ENCODE data around the gene ELMO3. TPM values are rescaled to one million over a fixed set of nuclear protein-coding genes. Genes with fewer than 3 reads are reported as not detected.
A peak's percentile ranks its signal among the peaks of the same experiment; 100 is the strongest.

The ELMO3 gene
- total RNA-seq, 1 experiment from 2014 or later: 2.0 TPM

GRCh38 chr16:67192781-67193361, 6.1 kb upstream of the ELMO3 start:
- POLR2A ChIA-PET: interaction anchor here (0.6 kb wide), 1 partner anchor 235 kb away, joined by 4 read pairs; no protein-coding TSS in a partner anchor
- no peak for ATAC-seq
- CTCF ChIA-PET: interaction anchor here (0.6 kb wide), 1 partner anchor 175 kb away, joined by 3 read pairs; no protein-coding TSS in a partner anchor

GRCh38 chr16:67193536-67193935, 5.4 kb upstream of the ELMO3 start:
- no peaks in the 10 kb centered on the region for H3K9me3 ChIP-seq (ENCODE audit: control insufficient read depth, insufficient read depth, low read depth, low read length)

More at GRCh38 chr16:67192781-67193361, 6.1 kb upstream of the ELMO3 start:
- in situ Hi-C loops (cut with HindIII; ENCODE audit: low pct_unique_long_range_greater_than_20kb, low sequenced_read_pairs): no loop called here
- DNase-seq (ENCODE audit: low read depth, low spot score): no peak
- intact Hi-C loops (cut with micrococcal nuclease; ENCODE audit: unreplicated experiment): no loop called here
- peaks cover 20% of the 10 kb centered on the region for H3K4me1 ChIP-seq (ENCODE audit: control insufficient read depth, insufficient read depth, low read length)
- no peaks in the 10 kb centered on the region for H3K9me3 ChIP-seq (ENCODE audit: control insufficient read depth, insufficient read depth, low read depth, low read length)
- no peak for TF ChIP-seq POLR2AphosphoS5 (IDR thresholded peaks at IDR 0.05; ENCODE audit: low read depth, low read length)
- no peak for TF ChIP-seq REST (IDR thresholded peaks at IDR 0.05; ENCODE audit: insufficient read depth in 1 of 2, low read depth in 2 of 2, low read length in 1 of 2)
- TF ChIP-seq CTCF (IDR thresholded peaks at IDR 0.05): no peak
- no peak for TF ChIP-seq SIN3A (IDR thresholded peaks at IDR 0.05; ENCODE audit: borderline replicate concordance, insufficient read depth, low read depth, low read length)
- TF ChIP-seq TCF7L2 (IDR thresholded peaks at IDR 0.05; ENCODE audit: low read depth, low read length): no peak
- TSS peak; percentile 76 for BruUV-seq (replicated peaks)
- H3K36me3 ChIP-seq (ENCODE audit: control insufficient read depth, insufficient read depth, low read length): peaks cover 17% of the 10 kb centered on the region
- H3K27ac ChIP-seq (ENCODE audit: low read length): peak overlapping the region; percentile 92
- no peaks in the 10 kb centered on the region for H3K27me3 ChIP-seq (ENCODE audit: control insufficient read depth, insufficient read depth, low read length)
- H3K4me3 ChIP-seq (ENCODE audit: low read depth in 2 of 2, low read length in 2 of 2): peak overlapping the region; percentile 96 to 98

More at GRCh38 chr16:67193536-67193935, 5.4 kb upstream of the ELMO3 start:
- peaks cover 17% of the 10 kb centered on the region for H3K36me3 ChIP-seq (ENCODE audit: control insufficient read depth, insufficient read depth, low read length)
- H3K27me3 ChIP-seq (ENCODE audit: control insufficient read depth, insufficient read depth, low read length): no peaks in the 10 kb centered on the region
- DNase-seq (ENCODE audit: low read depth, low spot score): no peak
- POLR2A ChIA-PET: no interaction called here
- in situ Hi-C loops (cut with HindIII; ENCODE audit: low pct_unique_long_range_greater_than_20kb, low sequenced_read_pairs): no loop called here
- no peak for TF ChIP-seq REST (IDR thresholded peaks at IDR 0.05; ENCODE audit: insufficient read depth in 1 of 2, low read depth in 2 of 2, low read length in 1 of 2)
- TF ChIP-seq TCF7L2 (IDR thresholded peaks at IDR 0.05; ENCODE audit: low read depth, low read length): no peak
- TF ChIP-seq SIN3A (IDR thresholded peaks at IDR 0.05; ENCODE audit: borderline replicate concordance, insufficient read depth, low read depth, low read length): no peak
- TF ChIP-seq CTCF (IDR thresholded peaks at IDR 0.05): no peak
- no peak for TF ChIP-seq POLR2AphosphoS5 (IDR thresholded peaks at IDR 0.05; ENCODE audit: low read depth, low read length)
- BruUV-seq (replicated peaks): no TSS peak
- H3K27ac ChIP-seq (ENCODE audit: low read length): peak overlapping the region; percentile 92; the same call in 1 of the 2 replicates
- H3K4me1 ChIP-seq (ENCODE audit: control insufficient read depth, insufficient read depth, low read length): peaks cover 23% of the 10 kb centered on the region
- CTCF ChIA-PET: no interaction called here
- intact Hi-C loops (cut with micrococcal nuclease; ENCODE audit: unreplicated experiment): no loop called here
- H3K4me3 ChIP-seq (ENCODE audit: low read depth in 2 of 2, low read length in 2 of 2): peak overlapping the region; percentile 96 to 98
- no peak for ATAC-seq
